Lung (tissue), 12 donors: ENCODE data around the gene CFAP221. TPM values are rescaled to one million over a fixed set of nuclear protein-coding genes. Genes with fewer than 3 reads are reported as not detected.

Experiments
- ATAC-seq: fragments of 200-7000 bp; cut with Tn5 transposase; one replicate; pipeline ENCODE4 v1.9.1; 2020; ENCODE audit warnings: moderate number of reproducible peaks; ENCODE audit not compliant: insufficient read depth, low FRiP score
- DNase-seq, 3 donors: peaks; one replicate each; pipeline ENCODE4 v3.0.0-alpha.2; 2013 to 2017
- H3K27ac ChIP-seq, 2 donors: one replicate each; pipeline ENCODE4 v1.5.1; 2013; ENCODE audit warnings: mild to moderate bottlenecking in 2 of 2, moderate library complexity in 2 of 2, control low read depth in 1 of 2, inconsistent platforms in 1 of 2, low read depth in 1 of 2, low read length in 1 of 2
- H3K27me3 ChIP-seq, 3 donors: one replicate each; pipeline ENCODE4 v1.5.1; 2013; ENCODE audit warnings: low read length in 2 of 3; ENCODE audit not compliant: control insufficient read depth in 3 of 3, insufficient read depth in 3 of 3
- H3K36me3 ChIP-seq, 4 donors: one replicate each; pipeline ENCODE4 v1.5.1; 2013; ENCODE audit warnings: low read length in 4 of 4, mild to moderate bottlenecking in 1 of 4, moderate library complexity in 1 of 4; ENCODE audit not compliant: control insufficient read depth in 4 of 4, insufficient read depth in 4 of 4
- H3K4me1 ChIP-seq, 5 donors: one replicate each; pipeline ENCODE4 v1.5.1; 2013; ENCODE audit warnings: low read length in 5 of 5, mild to moderate bottlenecking in 2 of 5, moderate library complexity in 1 of 5; ENCODE audit not compliant: control insufficient read depth in 5 of 5, insufficient read depth in 5 of 5
- H3K4me3 ChIP-seq: one replicate; pipeline ENCODE4 v1.5.1; 2013; ENCODE audit warnings: mild to moderate bottlenecking, control low read depth, moderate library complexity
- H3K9ac ChIP-seq, 2 donors: one replicate each; pipeline ENCODE4 v1.5.1; 2013; ENCODE audit warnings: low read length in 2 of 2, control low read depth in 1 of 2; ENCODE audit not compliant: insufficient read depth in 1 of 2
- H3K9me3 ChIP-seq, 4 donors: one replicate each; pipeline ENCODE4 v1.5.1; 2013; ENCODE audit warnings: low read length in 3 of 4, mild to moderate bottlenecking in 1 of 4, moderate library complexity in 1 of 4; ENCODE audit not compliant: control insufficient read depth in 4 of 4, insufficient read depth in 3 of 4
- CTCF ChIP-seq: IDR thresholded peaks from 2 replicates; pipeline ENCODE4 v1.5.1; 2012; ENCODE audit warnings: mild to moderate bottlenecking; ENCODE audit errors: control extremely low read depth, extremely low read depth
- WGBS, 2 donors: extraction: QIAGEN DNeasy Blood & Tissue Kit; methylation state at CpG; one replicate each; pipeline ENCODE4 v1.1.7; 2013; 5-methylcytosine and 5-hydroxymethylcytosine counted together
- polyA plus RNA-seq, 2 donors: library from polyadenylated mRNA; stranded (reverse); fragments of 200-250 nt; gene quantifications; one replicate each; pipeline ENCODE4 v1.2.1, GENCODE V29; 2013
- total RNA-seq, 2 donors: library from RNA; depleted of rRNA in 1 of 2; stranded (reverse); fragments of >200 nt in 1 of 2; gene quantifications; one replicate each; pipeline ENCODE4 v1.2.1, GENCODE V29; 2014 to 2021
- donor health status: control.
- donor health status: control.
- donor health status: Bipolar disorder and iron deficiency.
- donor health status: healthy.
- donor health status: DM: yes; HTN: yes; CAD: no.

The CFAP221 gene
- total and polyA plus RNA-seq, 4 donors = 8.6 to 63.5 (median 29.3) TPM

DNA sequence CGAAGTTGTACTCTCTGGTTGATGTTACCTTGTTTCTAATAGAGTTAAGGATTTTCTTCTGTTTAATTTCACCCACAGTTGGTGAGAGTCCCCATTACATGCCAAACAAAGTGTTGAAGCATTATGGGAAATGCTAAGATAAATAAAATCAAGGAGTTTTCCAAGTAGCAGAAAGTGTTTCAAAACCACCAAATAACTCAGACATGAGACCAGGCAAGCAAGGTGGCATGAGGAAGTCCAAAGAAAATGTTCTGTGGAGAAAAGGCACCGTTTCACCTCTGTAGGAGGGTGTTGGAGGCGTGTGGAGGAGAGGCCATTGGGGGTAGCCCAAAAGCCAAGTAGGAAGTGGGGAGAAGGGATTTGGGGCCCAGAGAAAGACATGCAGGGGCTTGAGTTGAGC, 8.7 kb downstream of the CFAP221 start:
- H3K27me3 ChIP-seq = peaks cover 0 to 14% (median 0%) of the 10 kb centered on the region in 3 donors
- WGBS, 2 donors = 68 to 82% methylated on average over 3 of the region's 3 CpGs
- no peak for TF ChIP-seq CTCF
- peaks cover 0 to 2% (median 0%) of the 10 kb centered on the region in 4 donors for H3K36me3 ChIP-seq
- peaks cover 0 to 7% (median 0%) of the 10 kb centered on the region in 5 donors for H3K4me1 ChIP-seq
- no peak overlapping the region for H3K9ac ChIP-seq
- no peaks in the 10 kb centered on the region for H3K9me3 ChIP-seq
- H3K27ac ChIP-seq = peak overlapping the region in 1 of 2 donors; percentile 72
- peak; percentile 69 for ATAC-seq
- peak in 1 of 3 donors; percentile 20 for DNase-seq
- H3K4me3 ChIP-seq = no peak overlapping the region

DNA sequence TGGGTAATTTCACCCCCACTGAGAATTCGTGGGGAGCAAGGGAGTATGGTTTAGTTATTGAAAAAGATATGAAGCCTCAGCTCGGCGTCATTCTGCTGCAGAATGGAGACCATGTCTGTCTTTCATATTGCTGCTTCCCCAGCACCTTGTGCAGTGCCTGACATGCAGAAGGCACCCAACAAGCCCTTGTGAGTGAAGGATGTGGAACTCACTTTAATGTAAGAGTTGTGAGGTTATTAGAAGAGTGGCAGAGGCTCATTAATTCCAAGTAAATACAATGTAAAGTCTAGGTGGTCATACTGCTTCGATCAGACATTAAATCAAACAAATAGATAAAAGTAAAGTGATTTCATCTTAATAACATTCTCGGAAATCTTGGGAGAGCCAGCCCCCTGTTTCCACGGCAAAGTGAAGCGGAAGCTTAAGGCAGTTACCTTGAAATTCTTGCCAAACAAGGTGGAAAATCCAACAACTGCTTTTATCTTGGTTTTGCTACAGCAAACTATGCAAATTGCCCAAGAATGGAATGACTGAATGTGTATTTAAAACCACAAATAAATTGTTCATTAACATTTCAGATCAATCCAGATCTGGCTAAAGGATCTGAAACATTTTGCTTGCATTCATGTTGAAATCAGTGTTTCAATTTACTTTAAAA, 9.6 kb downstream of the CFAP221 start:
- ATAC-seq = peak; percentile 15
- H3K27ac ChIP-seq = peak overlapping the region in 1 of 2 donors; percentile 55

GRCh38 chr2:119565481-119565880, 21.2 kb downstream of the CFAP221 start:
- H3K9ac ChIP-seq = no peak overlapping the region
- H3K4me3 ChIP-seq = no peak overlapping the region
- ATAC-seq (no peak), DNase-seq (peak; percentile 37 to 92 (median 91))
- H3K27ac ChIP-seq = no peak overlapping the region
- peaks cover 0 to 5% (median 0%) of the 10 kb centered on the region in 4 donors for H3K9me3 ChIP-seq
- no peak for TF ChIP-seq CTCF
- peaks cover 0 to 36% (median 14%) of the 10 kb centered on the region in 3 donors for H3K27me3 ChIP-seq
- no peaks in the 10 kb centered on the region for H3K36me3 ChIP-seq
- peaks cover 0 to 7% (median 0%) of the 10 kb centered on the region in 5 donors for H3K4me1 ChIP-seq
- 68 to 86% methylated on average over 2 of the region's 2 CpGs for WGBS, 2 donors

More for the DNA sequence above, 9.6 kb downstream of the CFAP221 start:
- Histone ChIP-seq H3K36me3 (peaks cover 0 to 2% (median 0%) of the 10 kb centered on the region in 4 donors), H3K27me3 (peaks cover 0 to 18% (median 0%) of the 10 kb centered on the region in 3 donors), H3K9me3 (no peaks in the 10 kb centered on the region), H3K4me1 (peaks cover 0 to 7% (median 0%) of the 10 kb centered on the region in 5 donors), H3K9ac (no peak overlapping the region), H3K4me3 (no peak overlapping the region)
- peak in 1 of 3 donors; percentile 61 for DNase-seq
- WGBS, 2 donors = 66 to 84% methylated on average over 7 of the region's 7 CpGs
- TF ChIP-seq CTCF = no peak
